Stimulated activated CD4-positive, alpha-beta T cell treated with anti-CD3 and anti-CD28 coated beads, Interleukin-2, amount 100 ng/mL, for 24 hours (primary cell): ENCODE data around the gene CCDC136.

Source experiments
- DNase-seq, 2 donors: peaks; one replicate each; pipeline ENCODE4 v3.0.0-alpha.2; 2020

Gene CCDC136

DNA sequence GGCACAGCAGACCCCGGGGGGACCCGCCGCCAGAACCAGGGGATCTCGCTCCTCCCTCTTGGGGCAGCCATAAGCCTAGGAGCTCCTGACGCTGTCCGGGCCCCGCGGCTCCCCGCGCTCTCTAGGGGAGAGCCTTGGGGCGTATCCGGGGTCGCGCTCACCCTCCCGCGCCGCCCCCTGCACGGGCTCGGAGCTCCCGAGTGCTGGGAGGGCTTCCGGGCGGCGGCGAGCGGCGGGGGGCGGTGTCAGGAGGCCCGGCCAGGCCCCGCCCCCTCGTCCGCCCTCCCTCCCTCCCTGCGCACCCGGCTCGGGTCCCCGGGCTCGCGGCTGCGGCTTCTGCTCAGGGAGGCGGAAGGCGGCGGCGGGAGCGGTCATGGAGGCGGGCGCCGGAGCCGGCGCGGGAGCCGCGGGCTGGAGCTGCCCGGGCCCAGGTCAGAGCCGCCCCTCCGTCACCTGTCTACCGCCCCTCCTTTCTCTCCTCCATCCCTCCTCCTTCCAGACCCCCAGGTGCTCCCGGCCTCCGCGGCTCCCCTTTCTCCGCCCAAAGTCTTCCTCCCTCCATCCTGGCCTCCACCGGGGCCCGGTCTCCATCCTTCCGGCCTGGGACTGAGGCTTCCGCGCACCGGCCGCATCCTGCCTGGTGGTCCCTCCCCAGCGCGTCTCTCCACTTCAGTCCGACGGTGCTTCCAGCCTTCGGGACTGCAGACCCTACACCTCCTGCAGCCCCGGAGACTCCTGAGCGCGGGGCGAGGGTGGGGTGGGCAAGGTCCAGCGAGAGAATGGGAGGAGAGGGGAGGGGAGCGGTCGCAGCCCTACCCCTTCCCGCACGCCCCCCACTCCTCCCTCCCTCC, at the start of gene CCDC136:
TSS of gene CCDC136 (plus strand) at position 848 of the 851 bp plus-strand sequence. CDS start 444 bp downstream, outside the sequence.
- DNase-seq, result peak; percentile 76 to 85

DNA sequence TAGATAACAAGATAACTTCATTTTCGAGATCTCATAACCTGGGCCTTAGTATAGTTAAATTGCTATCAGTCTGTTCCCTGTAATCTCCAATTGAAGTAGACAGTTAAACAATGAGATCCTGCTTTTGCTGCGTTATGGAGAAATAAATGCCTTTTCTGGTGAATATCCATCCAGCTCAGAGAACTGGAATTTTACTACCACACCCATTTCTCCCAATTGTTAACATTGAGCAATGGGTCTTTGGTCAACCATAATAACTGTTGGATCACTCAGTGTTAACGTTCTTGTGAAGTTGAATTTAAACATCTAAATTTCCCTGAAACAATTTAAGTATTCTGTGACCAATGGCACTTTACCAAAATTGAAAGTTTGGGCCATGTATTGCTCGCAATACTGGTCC, 49.6 kb upstream of the CCDC136 start:
- no peak for DNase-seq

DNA sequence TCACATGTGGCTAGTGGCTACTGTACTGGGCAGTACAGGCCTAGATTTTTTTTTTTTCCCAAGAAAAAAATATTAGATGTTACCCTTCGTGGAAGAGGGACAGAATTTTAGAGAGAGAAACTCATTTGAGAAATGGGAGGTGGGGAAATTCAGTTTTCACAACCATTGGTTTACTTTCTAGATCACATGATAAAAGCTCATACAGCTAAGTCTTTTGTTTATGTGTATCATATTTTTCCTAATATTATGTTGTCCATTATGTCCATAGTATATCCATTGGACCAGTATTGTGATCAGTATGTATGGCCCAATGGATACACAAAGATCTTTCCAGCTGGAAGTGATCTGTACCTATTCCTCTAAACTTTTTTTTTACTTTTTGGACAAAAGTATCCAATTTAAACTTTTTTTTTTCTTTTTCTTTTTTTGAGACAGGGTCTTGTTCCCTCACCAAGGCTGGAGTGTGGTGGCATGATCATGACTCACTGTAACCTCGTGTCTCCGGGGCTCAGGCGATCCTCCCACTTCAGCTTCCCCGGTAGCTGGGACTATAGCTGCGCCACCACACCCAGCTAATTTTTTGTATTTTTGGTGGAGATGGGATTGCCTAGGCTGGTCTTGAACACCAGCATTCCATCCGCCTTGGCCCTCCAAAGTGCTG, 48.5 kb upstream of the CCDC136 start:
- DNase-seq, result no peak

DNA sequence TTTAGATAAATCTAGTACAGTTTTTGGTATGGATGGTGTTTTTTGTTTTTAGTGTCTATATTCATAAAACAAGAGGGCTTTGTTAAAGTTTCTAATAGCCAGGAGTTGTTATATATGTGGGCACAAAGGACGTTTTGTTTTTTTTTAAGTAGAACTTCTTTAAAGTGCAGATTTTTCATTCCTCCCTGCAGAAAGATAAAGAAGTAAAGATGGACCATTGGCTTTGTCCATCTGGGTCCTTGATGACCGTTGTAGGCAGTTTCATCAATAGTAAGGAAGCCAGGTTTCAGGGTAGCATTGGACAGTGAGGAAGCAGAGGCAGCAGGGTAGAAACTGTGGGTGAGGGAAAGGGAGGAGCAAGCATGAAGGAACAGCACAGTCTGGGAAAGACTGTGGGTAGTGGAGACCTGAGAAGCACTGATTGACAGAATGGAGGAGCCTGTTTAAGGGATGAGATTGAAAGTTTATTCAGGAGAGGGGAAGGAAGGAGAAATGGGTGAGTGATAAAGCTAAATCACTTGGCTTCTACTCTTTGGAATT, 47.3 kb upstream of the CCDC136 start:
- no peak for DNase-seq

DNA sequence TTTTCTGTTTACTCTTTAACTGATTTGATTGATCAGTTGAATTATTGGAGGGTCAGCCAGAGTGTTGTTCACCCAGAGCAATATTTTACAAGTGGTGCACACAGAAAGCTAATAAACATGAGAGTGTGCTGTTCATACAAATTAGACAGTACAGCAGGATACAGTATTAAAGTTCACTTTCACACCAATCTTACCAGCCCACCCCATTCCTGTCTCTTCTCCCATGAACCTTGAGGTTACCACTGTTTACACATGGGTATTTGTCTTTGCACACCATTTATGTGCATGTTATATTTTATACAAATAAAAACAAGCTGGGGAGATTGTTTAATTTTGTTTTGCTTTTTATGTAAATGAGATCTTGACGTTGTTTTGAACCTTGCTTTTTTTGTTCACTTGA, 46.1 kb upstream of the CCDC136 start:
- no peak for DNase-seq

DNA sequence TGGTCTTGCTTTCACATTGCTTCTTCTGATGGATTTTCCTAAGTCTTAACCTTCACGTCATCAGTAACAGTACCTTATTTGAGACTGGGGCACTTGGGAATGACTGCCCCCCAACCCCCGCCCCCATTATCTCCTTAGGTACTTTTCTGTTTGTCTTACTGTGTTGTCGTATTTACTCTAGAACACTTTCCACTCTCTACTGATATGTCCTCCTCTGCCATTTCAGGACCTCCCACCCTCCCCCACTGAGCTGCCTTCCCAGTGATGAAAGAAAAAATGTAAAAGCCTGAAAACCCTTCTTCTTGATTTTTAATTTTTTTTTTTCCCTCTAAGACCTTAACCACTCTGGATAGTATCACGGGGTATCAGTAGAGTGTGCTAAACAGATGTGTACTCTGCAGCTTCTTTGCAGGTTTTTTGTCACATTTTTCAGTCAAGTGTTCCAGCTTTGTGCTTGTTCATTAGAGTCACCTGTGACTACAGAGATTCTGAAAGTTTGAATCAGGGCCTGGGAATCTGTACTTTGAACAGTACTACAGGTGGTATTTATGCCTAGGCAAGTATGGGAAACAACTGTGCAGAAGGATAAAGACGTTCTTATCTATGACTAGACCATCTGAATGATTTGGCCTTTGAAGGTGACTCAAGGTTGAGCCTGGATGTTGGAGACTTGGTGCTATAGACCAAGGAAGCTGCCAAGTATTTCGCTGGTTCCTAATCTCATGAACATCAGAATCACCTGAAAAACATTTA, 44.3 kb upstream of the CCDC136 start:
- DNase-seq, result no peak

DNA sequence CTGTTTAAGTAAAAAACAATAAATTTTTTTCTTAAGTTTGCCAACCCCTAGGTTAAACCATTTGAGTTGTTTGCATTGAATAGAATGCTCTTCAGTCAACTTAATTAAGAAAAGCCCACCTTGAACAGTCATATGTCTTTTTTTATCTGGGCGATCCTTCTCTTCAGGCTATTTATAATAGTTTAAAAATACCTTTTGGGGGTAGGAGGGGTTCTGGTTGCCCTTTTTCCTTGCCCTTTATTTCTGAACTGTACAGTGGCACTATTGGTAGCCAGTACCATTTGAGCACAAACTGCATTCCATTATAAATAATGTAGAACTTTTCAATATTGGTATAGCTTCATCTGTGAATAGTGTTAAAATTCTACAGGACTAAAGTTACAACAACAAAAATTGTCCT, 39.5 kb upstream of the CCDC136 start:
- DNase-seq, result no peak

DNA sequence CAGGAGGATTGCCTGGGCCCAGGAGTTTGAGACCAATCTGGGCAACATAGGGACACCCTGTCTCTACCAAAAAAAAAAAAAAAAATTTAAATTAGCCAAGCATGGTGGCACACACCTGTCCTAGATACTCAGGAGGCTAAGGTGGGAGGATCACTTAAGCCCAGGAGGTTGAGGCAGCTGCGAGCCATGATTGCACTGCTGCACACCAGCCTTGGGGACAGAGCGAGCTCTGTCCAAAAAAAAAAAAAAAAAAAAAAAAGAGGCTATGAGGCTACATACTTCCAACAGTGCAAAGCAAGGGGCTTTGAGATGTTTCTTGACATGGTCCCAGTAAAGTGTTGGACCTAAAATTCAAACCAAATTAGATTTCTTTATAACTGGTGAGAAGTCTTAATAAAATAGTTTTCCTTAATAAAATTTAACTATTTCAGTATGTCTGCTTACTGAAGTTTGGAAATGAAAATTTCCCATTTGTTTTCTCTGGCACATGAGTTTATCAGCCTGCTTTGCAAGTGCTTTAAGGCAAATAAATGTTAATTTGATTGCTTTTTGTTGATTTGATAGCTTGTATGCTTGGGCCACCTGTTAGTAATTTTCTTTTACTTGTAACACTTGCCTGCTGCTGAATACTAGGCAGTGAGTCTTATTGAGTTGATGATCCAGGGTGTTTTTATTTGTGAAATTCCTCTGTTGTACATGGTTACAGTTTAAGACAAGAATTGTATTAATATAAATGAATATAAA, 36.5 kb upstream of the CCDC136 start:
- DNase-seq, result no peak

DNA sequence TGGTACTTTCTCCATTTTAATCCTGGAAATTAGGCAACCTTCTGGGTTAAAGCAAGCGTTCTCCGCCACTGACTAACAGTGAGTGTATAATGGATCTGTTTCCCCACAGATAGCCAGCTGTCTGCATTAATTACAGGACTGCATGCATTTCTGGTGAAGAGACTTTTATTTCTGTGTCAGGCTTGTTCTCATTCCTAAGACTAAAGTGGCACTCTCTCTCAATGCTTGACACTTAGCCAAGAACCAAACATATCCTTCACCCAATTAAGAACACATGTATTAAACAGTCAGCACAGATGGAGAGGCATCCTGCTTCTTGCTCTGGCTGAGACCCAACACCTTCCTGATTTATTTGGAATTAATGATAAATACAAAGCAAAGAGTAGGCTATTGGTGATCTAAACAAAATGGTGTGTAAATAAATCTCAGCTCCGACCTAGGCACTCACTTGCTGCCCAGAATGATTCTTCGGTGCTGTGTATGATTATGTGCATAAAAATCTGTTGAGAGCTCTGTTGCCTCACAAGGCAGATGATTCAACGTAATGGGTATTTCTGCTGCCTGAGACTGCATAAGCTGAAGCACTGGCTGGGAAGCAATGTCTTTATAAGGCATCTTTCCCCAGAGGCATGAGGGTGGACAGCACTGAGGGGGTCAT, 35.8 kb upstream of the CCDC136 start:
- DNase-seq, result no peak

DNA sequence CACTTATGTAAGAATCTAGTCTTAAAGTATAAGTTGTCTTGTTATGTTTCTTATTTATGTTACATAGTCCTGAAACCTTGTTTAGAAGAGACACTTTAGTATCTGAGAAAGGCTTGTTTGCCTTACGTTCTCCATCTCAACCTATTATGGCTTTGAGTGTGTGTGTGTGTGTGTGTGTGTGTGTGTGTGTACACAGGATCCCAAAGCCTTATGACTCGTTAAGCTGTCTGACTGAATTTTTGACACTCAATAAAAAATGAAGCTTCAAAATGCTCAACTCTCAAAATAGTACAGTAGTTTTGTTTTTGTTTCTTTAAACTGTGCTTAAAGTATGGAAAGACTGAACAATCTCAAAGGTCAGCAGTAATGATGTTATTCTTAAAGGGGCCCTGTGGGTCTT, 34.6 kb upstream of the CCDC136 start:
- no peak for DNase-seq

DNA sequence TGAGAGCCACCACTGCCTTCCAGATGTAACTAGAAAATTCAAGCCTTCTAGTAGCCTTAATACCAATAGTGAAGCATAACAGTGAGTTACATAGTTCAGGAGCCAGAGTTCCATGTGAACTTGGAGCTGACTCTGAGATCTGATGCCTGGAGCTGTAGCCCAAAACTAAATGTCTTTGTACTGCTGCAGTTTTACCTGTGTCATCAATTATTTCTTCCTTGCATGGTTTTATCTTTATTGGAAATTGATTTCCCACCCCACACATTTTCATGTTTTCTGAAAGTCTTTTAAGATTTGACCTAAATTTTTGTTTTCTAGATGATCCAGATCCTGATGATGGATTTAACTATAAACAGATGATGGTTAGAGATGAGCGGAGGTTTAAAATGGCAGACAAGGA, 33.2 kb upstream of the CCDC136 start:
- DNase-seq, result no peak

DNA sequence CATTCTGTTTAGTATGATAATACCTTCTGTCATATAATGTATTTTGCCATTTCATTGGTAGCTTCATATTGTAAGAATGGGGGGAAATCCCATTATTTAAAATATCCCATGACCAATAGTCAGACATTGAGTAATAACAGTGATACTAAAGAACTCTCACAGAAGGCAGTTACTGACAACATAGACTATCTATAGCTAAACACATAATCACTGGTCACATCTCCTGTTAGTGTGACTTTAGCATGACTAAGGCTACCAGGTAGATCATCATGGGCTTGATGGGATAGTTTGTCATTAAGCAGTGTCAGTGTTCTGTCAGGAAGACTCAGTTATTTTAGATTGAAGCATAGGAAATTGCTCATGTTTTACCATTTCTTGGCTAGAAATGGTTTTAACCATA, 32.5 kb upstream of the CCDC136 start:
- no peak for DNase-seq

DNA sequence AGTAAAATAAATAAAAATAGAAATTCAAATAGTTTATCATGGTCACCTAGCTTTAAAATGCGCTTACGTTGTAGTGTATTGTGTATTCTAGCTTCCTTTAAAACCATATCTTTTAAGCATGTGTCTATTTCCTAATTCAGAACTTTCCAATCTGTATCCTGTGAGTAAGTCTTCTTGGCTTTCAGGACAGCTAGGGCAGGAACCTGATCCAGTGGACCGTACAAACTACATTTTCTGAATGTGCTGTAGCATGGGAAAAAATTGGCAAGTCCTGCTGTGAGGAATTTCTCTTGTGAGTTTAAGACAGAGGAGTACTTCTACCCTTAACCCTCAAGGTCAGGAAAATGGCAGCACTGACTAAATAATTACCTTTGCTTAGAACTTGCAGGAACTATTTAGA, 28.2 kb upstream of the CCDC136 start:
- DNase-seq, result no peak

DNA sequence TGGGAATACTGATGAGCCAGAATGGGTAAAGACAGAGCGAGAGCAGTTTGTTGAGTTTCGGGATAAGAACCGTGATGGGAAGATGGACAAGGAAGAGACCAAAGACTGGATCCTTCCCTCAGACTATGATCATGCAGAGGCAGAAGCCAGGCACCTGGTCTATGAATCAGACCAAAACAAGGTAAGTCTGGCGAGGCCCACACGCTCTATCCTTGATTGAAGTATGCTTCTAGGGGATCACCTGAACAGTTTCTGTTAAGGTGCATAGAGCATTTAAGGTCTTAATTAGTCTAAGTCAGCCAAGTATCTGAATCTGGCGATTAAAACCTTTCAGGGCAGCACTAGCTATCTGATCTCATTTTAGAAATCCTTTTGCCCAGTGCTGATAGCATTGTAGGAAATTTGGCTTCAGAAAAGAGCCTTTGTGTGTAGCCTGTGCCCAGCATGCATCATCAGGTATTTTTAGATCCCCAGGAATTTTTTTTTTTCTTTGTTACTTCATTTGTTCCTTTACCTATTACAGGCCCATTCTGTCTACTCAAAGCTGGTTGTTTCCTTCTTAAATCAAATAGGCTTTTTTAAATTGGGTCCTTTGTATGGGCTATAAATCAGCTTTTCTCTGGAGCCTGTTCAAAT, 24.2 kb upstream of the CCDC136 start:
- DNase-seq, result no peak

DNA sequence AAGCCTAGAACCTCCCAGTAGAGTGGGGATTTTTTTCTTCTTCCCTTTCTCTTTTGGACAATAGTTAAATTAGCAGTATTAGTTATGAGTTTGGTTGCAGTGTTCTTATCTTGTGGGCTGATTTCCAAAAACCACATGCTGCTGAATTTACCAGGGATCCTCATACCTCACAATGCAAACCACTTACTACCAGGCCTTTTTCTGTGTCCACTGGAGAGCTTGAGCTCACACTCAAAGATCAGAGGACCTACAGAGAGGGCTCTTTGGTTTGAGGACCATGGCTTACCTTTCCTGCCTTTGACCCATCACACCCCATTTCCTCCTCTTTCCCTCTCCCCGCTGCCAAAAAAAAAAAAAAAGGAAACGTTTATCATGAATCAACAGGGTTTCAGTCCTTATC, 21.5 kb upstream of the CCDC136 start:
- DNase-seq, result no peak

DNA sequence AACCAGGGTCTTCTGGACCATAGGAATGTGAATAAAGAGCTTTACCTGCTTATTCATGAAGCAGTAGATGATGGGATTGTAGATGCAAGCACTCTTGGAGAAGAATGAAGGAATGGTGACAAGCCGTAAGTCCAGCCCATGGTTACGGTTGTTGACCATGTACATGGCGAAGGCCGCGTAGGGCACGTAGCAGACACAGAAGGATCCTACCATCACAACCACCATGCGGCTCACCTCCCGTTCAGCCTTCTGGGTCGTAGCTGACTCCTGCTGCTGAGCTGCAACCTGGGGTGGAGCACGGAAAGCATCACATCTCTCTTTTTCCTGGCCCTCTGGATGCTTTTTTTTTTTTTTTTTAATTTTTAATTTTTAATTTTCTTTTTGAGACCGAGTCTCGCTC, 18.2 kb upstream of the CCDC136 start:
- no peak for DNase-seq

DNA sequence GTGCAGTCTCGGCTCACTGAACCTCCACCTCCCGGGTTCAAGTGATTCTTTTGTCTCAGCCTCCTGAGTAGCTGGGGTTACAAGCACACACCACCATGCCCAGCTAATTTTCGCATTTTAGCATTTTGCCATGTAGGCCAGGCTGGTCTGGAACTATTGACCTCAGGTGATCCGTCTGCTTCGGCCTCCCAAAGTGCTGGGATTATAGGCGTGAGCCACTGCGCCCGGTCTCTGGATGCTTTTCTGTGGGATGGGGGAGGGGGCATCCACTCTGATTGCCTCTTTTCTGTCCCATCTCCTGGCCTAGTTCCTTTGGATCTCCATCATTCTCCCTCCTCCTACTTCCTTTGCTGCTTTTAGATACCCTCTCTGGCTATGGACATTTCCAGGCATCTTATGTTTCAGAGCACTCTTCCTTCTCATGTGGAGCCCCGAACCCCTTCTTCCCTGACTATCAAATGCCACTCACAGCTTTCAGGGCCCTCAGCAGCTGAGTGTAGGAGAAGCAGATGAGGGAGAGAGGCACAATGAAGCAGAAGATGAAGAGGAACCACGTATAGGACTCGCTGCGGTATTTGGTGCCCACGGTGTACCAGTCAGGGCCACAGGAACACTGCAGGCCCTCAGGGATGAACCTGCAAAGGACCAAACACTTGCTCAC, 17.6 kb upstream of the CCDC136 start:
- no peak for DNase-seq

DNA sequence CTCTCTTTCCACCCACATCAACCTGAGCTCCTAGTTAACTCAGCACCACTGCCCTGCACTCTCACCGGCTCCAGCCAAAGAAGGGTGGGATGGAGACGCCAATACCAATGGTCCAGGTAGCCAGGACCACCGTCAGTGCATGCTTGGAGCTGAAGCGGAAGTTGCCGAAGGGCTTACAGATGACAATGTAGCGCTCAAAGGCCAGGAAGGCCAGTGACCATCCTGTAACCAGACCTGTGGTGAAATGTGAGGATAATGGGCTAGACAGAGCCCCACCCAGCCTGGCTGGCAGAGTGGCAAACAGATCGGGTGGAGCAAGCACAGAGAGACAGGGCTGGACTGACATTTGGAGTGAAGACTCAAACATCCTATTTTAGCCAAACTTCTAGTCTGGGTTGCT, 16.8 kb upstream of the CCDC136 start:
- DNase-seq, result no peak

DNA sequence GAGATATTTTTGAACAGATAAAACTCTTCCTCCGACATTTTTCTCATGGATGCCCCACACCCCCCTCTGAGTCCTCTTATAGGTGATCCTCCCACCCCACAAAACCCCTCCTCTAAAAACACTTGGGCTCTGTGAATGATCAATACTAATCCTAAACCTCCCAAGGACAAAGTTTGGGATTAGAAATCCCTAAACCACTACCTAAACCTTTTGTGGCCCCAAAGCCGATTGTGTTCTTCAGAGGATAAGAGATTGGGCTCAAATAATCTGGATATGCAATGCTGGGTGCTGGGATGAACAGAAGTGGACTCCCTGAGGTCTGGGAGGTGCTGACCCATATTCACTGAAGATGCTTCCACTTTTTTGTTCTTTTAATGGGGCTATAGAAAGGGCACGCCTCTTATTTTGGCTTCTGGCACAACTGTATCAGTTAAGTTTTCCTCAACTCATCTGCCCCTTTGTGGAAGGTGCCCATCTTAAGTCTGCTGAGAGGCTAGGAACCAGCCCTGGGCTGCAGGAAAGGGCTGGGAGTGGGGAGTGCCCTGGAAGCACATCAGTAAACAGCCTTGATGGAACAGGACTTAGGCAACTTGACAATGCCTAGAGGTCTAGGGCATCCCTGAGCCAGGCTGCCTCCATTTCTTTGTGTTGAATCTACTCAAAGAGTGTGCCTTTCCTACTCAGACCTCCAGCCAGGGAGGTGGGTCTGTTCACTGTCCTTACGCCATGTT, 15.9 kb upstream of the CCDC136 start, which contains the start of gene OPN1SW:
TSS of gene OPN1SW (minus strand) at position 51 of the 731 bp plus-strand sequence. CDS start at position 38, 13 bp downstream.
- no peak for DNase-seq
